B cell (primary cell): Measurements from ENCODE around the gene AKR1A1. TPM values are rescaled to one million over a fixed set of nuclear protein-coding genes. Genes with fewer than 3 reads are reported as not detected.

Experiments used
- ATAC-seq: fragments of 200-7000 bp; cut with Tn5 transposase; one replicate; pipeline ENCODE4 v1.10.0; 2021; ENCODE audit warnings: low read depth, mild to moderate bottlenecking, moderate number of reproducible peaks, moderate library complexity
- CTCF ChIA-PET: fragments of 350-600 bp; sonication (Branson Sonifier 250); formaldehyde crosslinking; loops from one replicate; lab custom pipeline; 2021; ENCODE audit warnings: antibody characterized with exemption, inconsistent platforms; lab: Charles Lee
- POLR2A ChIA-PET: fragments of 350-600 bp; sonication (Branson Sonifier 250); formaldehyde crosslinking; loops from one replicate; lab custom pipeline; 2021; ENCODE audit warnings: antibody characterized with exemption; lab: Charles Lee
- DNase-seq: peaks from one replicate; pipeline ENCODE4 v3.0.0; 2013
- H2AFZ ChIP-seq: 2 replicates; pipeline ENCODE4 v1.6.1; 2012; ENCODE audit warnings: mild to moderate bottlenecking, low read depth, low read length; ENCODE audit not compliant: insufficient read depth, poor library complexity, severe bottlenecking
- H3K27ac ChIP-seq, 2 donors: 1 replicate in 1 of 2; 2 replicates in 1 of 2; pipeline ENCODE4 v1.5.1; 2012 to 2013; ENCODE audit warnings: low read length in 2 of 2, mild to moderate bottlenecking in 2 of 2, moderate library complexity in 1 of 2
- H3K27me3 ChIP-seq, 4 experiments: fragments of 200-600 bp in 1 of 4; sonication (generic) in 1 of 4; replicated peaks in 1 of 4; 1 replicate in 2 of 4; 2 replicates in 2 of 4; pipeline versions ENCODE4 v1.6.1 to v1.7.0; 2013 to 2016; ENCODE audit warnings: low read length in 3 of 4, mild to moderate bottlenecking in 2 of 4, mixed read lengths in 1 of 4, moderate library complexity in 1 of 4; ENCODE audit not compliant: insufficient read depth in 4 of 4, control insufficient read depth in 3 of 4; ENCODE audit errors: control extremely low read depth in 1 of 4
- H3K36me3 ChIP-seq, 2 experiments: replicated peaks in 1 of 2; 1 replicate in 1 of 2; 2 replicates in 1 of 2; pipeline versions ENCODE4 v1.6.1 to v1.7.1; 2013; ENCODE audit warnings: low read length in 1 of 2; ENCODE audit not compliant: insufficient read depth in 2 of 2, control insufficient read depth in 1 of 2; ENCODE audit errors: control extremely low read depth in 1 of 2, extremely low read depth in 1 of 2
- H3K4me1 ChIP-seq, 2 donors: fragments of 200-600 bp in 1 of 2; sonication (generic) in 1 of 2; 1 replicate in 1 of 2; 2 replicates in 1 of 2; pipeline versions ENCODE4 v1.5.1 to v1.6.1; 2013 to 2017; ENCODE audit warnings: low read length in 2 of 2; ENCODE audit not compliant: control insufficient read depth in 2 of 2, insufficient read depth in 2 of 2
- H3K4me2 ChIP-seq: replicated peaks from 2 replicates; pipeline ENCODE3; 2012; ENCODE audit warnings: mild to moderate bottlenecking, low read depth, low read length; ENCODE audit not compliant: poor library complexity, severe bottlenecking
- H3K4me3 ChIP-seq, 5 experiments: fragments of 200-600 bp in 1 of 5; sonication (generic) in 1 of 5; 1 replicate in 3 of 5; 2 replicates in 2 of 5; pipeline versions ENCODE4 v1.5.1 to v1.7.0; 2011 to 2016; ENCODE audit warnings: low read length in 4 of 5, mild to moderate bottlenecking in 4 of 5, low read depth in 2 of 5, control low read depth in 1 of 5, moderate library complexity in 1 of 5; ENCODE audit not compliant: insufficient read depth in 1 of 5; ENCODE audit errors: control extremely low read depth in 1 of 5, extremely low read depth in 1 of 5
- H3K79me2 ChIP-seq: fragments of 200-600 bp; sonication (generic); one replicate; pipeline ENCODE4 v1.6.0; 2016; ENCODE audit warnings: low read length; ENCODE audit not compliant: control insufficient read depth, insufficient read depth
- H3K9ac ChIP-seq: fragments of 200-600 bp; sonication (generic); 2 replicates; pipeline ENCODE4 v1.6.1; 2017; ENCODE audit warnings: mild to moderate bottlenecking, low read length, moderate library complexity
- H3K9me3 ChIP-seq, 3 donors: one replicate each; pipeline versions ENCODE4 v1.6.1 to v1.7.1; 2013; ENCODE audit warnings: low read length in 2 of 3; ENCODE audit not compliant: control insufficient read depth in 2 of 3, insufficient read depth in 1 of 3; ENCODE audit errors: control extremely low read depth in 1 of 3
- H4K20me1 ChIP-seq: 2 replicates; pipeline ENCODE4 v1.6.0; 2012; ENCODE audit warnings: mild to moderate bottlenecking, low read length; ENCODE audit not compliant: insufficient read depth, control insufficient read depth, poor library complexity, severe bottlenecking
- H3K27ac Mint-ChIP-seq: one replicate; pipeline ENCODE4 v1.8.0; 2021; ENCODE audit warnings: mixed read lengths
- H3K27me3 Mint-ChIP-seq: one replicate; pipeline ENCODE4 v1.8.0; 2021; ENCODE audit warnings: mixed read lengths
- H3K4me1 Mint-ChIP-seq: one replicate; pipeline ENCODE4 v1.8.0; 2021; ENCODE audit warnings: mixed read lengths
- H3K4me3 Mint-ChIP-seq: one replicate; pipeline ENCODE4 v1.8.0; 2021; ENCODE audit warnings: mixed read lengths
- H3K9me3 Mint-ChIP-seq: one replicate; pipeline ENCODE4 v1.8.0; 2022; ENCODE audit warnings: mixed read lengths; ENCODE audit not compliant: insufficient read depth
- CTCF ChIP-seq: fragments of 200-600 bp; IDR thresholded peaks from one replicate; pipeline ENCODE4 v1.8.0; 2022; ENCODE audit warnings: antibody characterized with exemption, mild to moderate bottlenecking
- EZH2 ChIP-seq: IDR thresholded peaks from 2 replicates; pipeline ENCODE4 v1.6.1; 2012; ENCODE audit warnings: borderline replicate concordance, low read depth, mild to moderate bottlenecking, moderate library complexity, low read length; ENCODE audit not compliant: insufficient read depth, poor library complexity, severe bottlenecking
- WGBS: methylation state at CpG from one replicate; pipeline ENCODE4 v1.1.5; 2013; ENCODE audit warnings: missing lambda C conversion rate; ENCODE audit not compliant: insufficient coverage; 5-methylcytosine and 5-hydroxymethylcytosine counted together
- intact Hi-C: fragments of 100-400 bp; cut with micrococcal nuclease; formaldehyde crosslinking; loops from one replicate; pipeline ENCODE4 v1.10.0; 2022
- polyA plus RNA-seq: library from polyadenylated mRNA; depleted of rRNA; stranded (reverse); fragments of >200 nt; gene quantifications from 2 replicates; pipeline ENCODE4 v1.2.3, GENCODE V29; 2012
- total RNA-seq, 2 donors: library from RNA; stranded (reverse); fragments of 120-200 nt in 1 of 2; gene quantifications; 1 replicate in 1 of 2; 2 replicates in 1 of 2; pipeline versions ENCODE4 v1.2.3 to v1.2.4, GENCODE V29; 2013 to 2022

Gene AKR1A1
- total and polyA plus RNA-seq, 2 donors (not counting 1 experiment from before 2014, with no cell fraction given) = 145 to 163 TPM

GRCh38 chr1:45566722-45567121 lies 16.1 kb downstream of the AKR1A1 start:
- Histone ChIP-seq H3K79me2 (peaks cover 10% of the 10 kb centered on the region), H2AFZ (no peak overlapping the region), H3K36me3 (peaks cover 0 to 65% of the 10 kb centered on the region in 2 experiments), H3K4me3 (no peak overlapping the region), H3K4me1 (no peaks in the 10 kb centered on the region), H3K27me3 (no peaks in the 10 kb centered on the region), H3K9me3 (no peaks in the 10 kb centered on the region), H4K20me1 (no peaks in the 10 kb centered on the region), H3K4me2 (no peak overlapping the region), H3K9ac (no peak overlapping the region), H3K27ac (no peak overlapping the region)
- CTCF ChIA-PET = interaction anchor here (1.1 to 13.3 kb wide), 5 partner anchors 9 to 207 kb away, joined by 3 to 351 read pairs (median 4); partner anchors contain the start of gene PRDX1
- H3K4me3 Mint-ChIP-seq = no peak overlapping the region
- no peaks in the 10 kb centered on the region for H3K27me3 Mint-ChIP-seq
- DNase-seq (no peak), ATAC-seq (no peak)
- no peak overlapping the region for H3K27ac Mint-ChIP-seq
- H3K9me3 Mint-ChIP-seq = no peaks in the 10 kb centered on the region
- H3K4me1 Mint-ChIP-seq = peaks cover 2% of the 10 kb centered on the region
- WGBS = 50% methylated on average over 5 of the region's 5 CpGs
- POLR2A ChIA-PET = interaction anchor here (1.0 kb wide), 1 partner anchor 17 kb away, joined by 3 read pairs; the partner anchor contains the start of gene NASP
- TF ChIP-seq EZH2 (no peak), CTCF (no peak)
- intact Hi-C loops = no loop called here

GRCh38 chr1:45567911-45568310 lies 17.3 kb downstream of the AKR1A1 start:
- CTCF ChIA-PET = interaction anchor here (0.6 to 13.3 kb wide), 10 partner anchors 11 to 208 kb away, joined by 3 to 351 read pairs (median 38); partner anchors contain the start of genes CCDC163, MMACHC, NASP and PRDX1
- intact Hi-C loops = no loop called here
- WGBS = 98% methylated on average over 5 of the region's 7 CpGs

More at GRCh38 chr1:45567911-45568310, 17.3 kb downstream of the AKR1A1 start:
- no peak for DNase-seq
- Histone ChIP-seq H2AFZ (no peak overlapping the region), H3K9ac (no peak overlapping the region), H3K4me1 (no peaks in the 10 kb centered on the region), H3K4me2 (no peak overlapping the region), H3K79me2 (peaks cover 6% of the 10 kb centered on the region), H3K27ac (no peak overlapping the region), H3K36me3 (peaks cover 0 to 55% of the 10 kb centered on the region in 2 experiments), H4K20me1 (no peaks in the 10 kb centered on the region), H3K27me3 (no peaks in the 10 kb centered on the region), H3K4me3 (no peak overlapping the region), H3K9me3 (no peaks in the 10 kb centered on the region)
- Mint-ChIP-seq H3K27me3 (no peaks in the 10 kb centered on the region), H3K4me3 (no peak overlapping the region), H3K9me3 (no peaks in the 10 kb centered on the region), H3K4me1 (peaks cover 2% of the 10 kb centered on the region), H3K27ac (peak overlapping the region; percentile 42)
- POLR2A ChIA-PET = interaction anchor here (0.7 to 3.3 kb wide), 2 partner anchors 23 to 47 kb away, joined by 8 to 14 read pairs; partner anchors contain the start of gene PRDX1
- no peak for ATAC-seq
- TF ChIP-seq EZH2 (no peak), CTCF (no peak)
